Measurements from ENCODE around the gene WNT1.

- TF ChIP-seq, protein P1, sequence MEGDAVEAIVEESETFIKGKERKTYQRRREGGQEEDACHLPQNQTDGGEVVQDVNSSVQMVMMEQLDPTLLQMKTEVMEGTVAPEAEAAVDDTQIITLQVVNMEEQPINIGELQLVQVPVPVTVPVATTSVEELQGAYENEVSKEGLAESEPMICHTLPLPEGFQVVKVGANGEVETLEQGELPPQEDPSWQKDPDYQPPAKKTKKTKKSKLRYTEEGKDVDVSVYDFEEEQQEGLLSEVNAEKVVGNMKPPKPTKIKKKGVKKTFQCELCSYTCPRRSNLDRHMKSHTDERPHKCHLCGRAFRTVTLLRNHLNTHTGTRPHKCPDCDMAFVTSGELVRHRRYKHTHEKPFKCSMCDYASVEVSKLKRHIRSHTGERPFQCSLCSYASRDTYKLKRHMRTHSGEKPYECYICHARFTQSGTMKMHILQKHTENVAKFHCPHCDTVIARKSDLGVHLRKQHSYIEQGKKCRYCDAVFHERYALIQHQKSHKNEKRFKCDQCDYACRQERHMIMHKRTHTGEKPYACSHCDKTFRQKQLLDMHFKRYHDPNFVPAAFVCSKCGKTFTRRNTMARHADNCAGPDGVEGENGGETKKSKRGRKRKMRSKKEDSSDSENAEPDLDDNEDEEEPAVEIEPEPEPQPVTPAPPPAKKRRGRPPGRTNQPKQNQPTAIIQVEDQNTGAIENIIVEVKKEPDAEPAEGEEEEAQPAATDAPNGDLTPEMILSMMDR (IDR thresholded peaks at IDR 0.05): no peak
- TF ChIP-seq POLR2A (IDR thresholded peaks at IDR 0.05): no peak
Observed at GRCh38 chr12:49026678-49027480, 48.8 kb downstream of the WNT1 start.
